Peyer's patch (tissue), 4 donors: Measurements from ENCODE around the gene SLC6A18. TPM values are rescaled to one million over a fixed set of nuclear protein-coding genes. Genes with fewer than 3 reads are reported as not detected.

Experiments
- DNase-seq, 3 donors: peaks; one replicate each; pipeline ENCODE4 v3.0.0-alpha.2; 2017 to 2019
- H3K27ac ChIP-seq, 4 donors: fragments of 200-600 bp; sonication (generic); one replicate each; pipeline ENCODE4 v1.5.1; 2016 to 2019
- H3K27me3 ChIP-seq, 2 donors: fragments of 200-600 bp; sonication (generic); one replicate each; pipeline ENCODE4 v1.5.1; 2019
- H3K36me3 ChIP-seq, 3 donors: fragments of 200-600 bp; sonication (generic); one replicate each; pipeline ENCODE4 v1.5.1; 2016 to 2019
- H3K4me1 ChIP-seq, 4 donors: fragments of 200-600 bp; sonication (generic); one replicate each; pipeline ENCODE4 v1.5.1; 2016 to 2019
- H3K4me3 ChIP-seq, 4 donors: fragments of 200-600 bp; sonication (generic); 1 replicate in 3 of 4; 2 replicates in 1 of 4; pipeline ENCODE4 v1.5.1; 2016 to 2019; ENCODE audit warnings: mild to moderate bottlenecking in 1 of 4
- H3K9me3 ChIP-seq, 4 donors: fragments of 200-600 bp; sonication (generic); one replicate each; pipeline ENCODE4 v1.5.1; 2016 to 2019; ENCODE audit warnings: mild to moderate bottlenecking in 1 of 4
- POLR2A ChIP-seq, 2 donors: fragments of 450-650 bp; IDR thresholded peaks; one replicate each; pipeline ENCODE4 v1.5.1; 2017; ENCODE audit warnings: antibody characterized with exemption in 2 of 2, mild to moderate bottlenecking in 2 of 2, moderate library complexity in 2 of 2
- total RNA-seq, 4 donors: library from RNA; depleted of rRNA; stranded (reverse); fragments of >200 nt; gene quantifications; one replicate each; pipeline ENCODE4 v1.1.0, GENCODE V29; 2016
- TF ChIP-seq, protein P1 (sequence below), 6 experiments: fragments of 450-650 bp in 4 of 6; fragments of 200-600 bp in 2 of 6; sonication (generic) in 1 of 6; IDR thresholded peaks; one replicate each; pipeline ENCODE4 v1.5.1; 2017 to 2019; ENCODE audit warnings: antibody characterized with exemption in 6 of 6, mild to moderate bottlenecking in 3 of 6, moderate library complexity in 1 of 6

The SLC6A18 gene
- total RNA-seq, 4 donors from 2014 or later, result 0.53 to 0.95 TPM; not detected in 2

DNA sequence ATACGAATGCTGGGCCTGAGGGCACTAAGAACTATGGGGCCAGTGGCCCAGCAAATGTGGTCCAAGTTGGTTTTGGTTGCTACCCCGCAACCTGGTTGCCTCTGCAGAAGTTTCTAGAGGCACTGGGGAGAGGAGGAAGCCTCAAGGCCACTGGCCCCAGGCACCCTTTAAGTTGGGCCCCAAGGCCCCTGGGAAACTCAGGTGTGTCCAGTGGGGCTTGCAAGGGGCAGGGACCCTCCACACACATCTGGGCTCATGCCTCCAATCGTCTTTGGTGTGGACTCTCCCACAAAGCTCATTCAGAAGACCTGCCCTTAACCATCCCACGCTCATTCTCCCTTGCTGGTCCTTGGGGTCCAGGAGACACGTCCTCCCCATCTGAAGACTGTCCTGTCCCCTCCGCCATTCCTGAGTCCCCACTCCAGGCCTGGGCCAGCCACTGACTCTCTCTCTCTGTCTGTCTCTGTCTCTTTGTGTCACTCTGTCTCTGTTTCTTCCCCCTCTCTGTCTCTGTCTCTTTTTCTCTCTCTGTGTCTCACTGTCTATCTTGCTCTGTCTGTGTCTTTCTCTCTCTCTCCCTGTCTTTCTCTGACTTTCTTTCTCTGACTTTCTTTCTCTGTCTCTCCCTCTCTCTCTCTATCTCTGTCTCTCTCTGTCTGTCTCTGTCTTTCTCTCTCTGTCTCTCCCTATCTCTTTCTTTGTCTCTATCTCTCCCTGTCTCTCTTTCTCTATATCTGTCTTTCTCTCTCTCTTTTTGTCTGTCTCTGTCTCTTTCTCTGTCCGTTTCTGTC lies 27.1 kb upstream of the SLC6A18 start:
- H3K36me3 ChIP-seq, result peaks cover 0 to 2% (median 0%) of the 10 kb centered on the region in 3 donors
- H3K4me3 ChIP-seq, result no peak overlapping the region
- H3K4me1 ChIP-seq, result peaks cover 0 to 3% (median 0%) of the 10 kb centered on the region in 4 donors
- H3K27me3 ChIP-seq, result no peaks in the 10 kb centered on the region
- TF ChIP-seq, protein P1, sequence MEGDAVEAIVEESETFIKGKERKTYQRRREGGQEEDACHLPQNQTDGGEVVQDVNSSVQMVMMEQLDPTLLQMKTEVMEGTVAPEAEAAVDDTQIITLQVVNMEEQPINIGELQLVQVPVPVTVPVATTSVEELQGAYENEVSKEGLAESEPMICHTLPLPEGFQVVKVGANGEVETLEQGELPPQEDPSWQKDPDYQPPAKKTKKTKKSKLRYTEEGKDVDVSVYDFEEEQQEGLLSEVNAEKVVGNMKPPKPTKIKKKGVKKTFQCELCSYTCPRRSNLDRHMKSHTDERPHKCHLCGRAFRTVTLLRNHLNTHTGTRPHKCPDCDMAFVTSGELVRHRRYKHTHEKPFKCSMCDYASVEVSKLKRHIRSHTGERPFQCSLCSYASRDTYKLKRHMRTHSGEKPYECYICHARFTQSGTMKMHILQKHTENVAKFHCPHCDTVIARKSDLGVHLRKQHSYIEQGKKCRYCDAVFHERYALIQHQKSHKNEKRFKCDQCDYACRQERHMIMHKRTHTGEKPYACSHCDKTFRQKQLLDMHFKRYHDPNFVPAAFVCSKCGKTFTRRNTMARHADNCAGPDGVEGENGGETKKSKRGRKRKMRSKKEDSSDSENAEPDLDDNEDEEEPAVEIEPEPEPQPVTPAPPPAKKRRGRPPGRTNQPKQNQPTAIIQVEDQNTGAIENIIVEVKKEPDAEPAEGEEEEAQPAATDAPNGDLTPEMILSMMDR (IDR thresholded peaks at IDR 0.05), result no peak
- no peak for TF ChIP-seq POLR2A (IDR thresholded peaks at IDR 0.05)
- H3K27ac ChIP-seq, result no peak overlapping the region
- peak in 1 of 3 donors; percentile 28 for DNase-seq
- H3K9me3 ChIP-seq, result no peaks in the 10 kb centered on the region

DNA sequence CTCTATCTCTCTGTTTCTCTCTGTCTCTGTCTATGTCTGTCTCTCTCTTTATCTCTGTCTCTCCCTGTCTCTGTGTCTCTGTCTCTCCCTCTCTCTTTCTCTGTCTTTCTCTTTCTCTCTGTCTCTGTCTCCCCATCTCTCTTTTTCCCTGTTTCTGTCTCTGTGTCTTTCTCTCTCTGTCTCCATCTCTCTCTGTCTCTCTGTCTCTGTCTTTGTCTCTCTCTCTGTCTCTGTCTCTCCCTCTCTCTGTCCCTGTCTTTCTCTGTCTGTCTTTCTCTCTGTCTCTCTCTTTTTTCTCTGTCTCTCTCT lies 25.9 kb upstream of the SLC6A18 start:
- Histone ChIP-seq H3K27me3 (no peaks in the 10 kb centered on the region), H3K27ac (peak overlapping the region in 1 of 4 donors; percentile 92)

DNA sequence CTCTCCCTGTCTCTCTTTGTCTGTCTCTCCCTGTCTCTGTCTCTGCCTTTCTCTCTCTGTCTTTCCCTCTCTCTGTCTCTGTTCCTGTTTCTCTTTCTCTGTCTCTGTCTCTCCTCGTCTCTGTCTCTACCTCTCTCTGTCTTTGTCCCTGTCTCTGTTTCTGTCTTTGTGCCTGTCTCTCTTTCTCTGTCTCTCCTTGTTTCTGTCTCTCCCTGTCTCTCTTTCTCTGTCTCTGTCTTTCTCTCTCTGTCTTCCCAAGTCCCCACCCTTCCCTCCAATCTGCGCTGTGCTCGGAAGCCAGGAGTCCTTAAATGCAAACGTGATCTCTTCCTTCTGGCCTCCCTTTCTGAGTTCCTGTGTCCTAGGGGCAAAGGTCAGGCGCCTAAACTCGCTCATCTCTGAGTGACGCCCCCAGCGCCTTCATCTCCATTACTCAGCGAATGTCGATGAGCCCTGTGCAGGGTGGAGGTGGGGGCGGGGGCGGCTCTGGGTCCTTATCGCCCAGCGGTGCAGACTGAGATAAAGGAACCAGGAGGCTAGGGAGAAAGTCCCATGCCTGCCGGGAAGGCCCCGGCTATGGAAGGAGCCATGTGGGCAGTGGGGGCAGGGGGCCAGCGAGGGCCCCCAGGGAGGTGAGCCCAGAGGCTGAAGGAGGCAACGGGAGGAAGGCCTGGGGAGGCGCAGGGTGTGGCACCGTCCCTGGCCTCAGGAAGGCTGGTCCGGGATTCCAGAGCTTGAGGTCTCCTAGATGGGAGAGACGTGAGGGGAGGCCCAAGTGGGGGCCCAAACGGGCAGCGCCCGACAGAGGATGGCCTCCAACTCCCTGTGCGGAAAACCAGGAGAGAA lies 25.3 kb upstream of the SLC6A18 start:
- Histone ChIP-seq H3K9me3 (no peaks in the 10 kb centered on the region), H3K36me3 (peaks cover 0 to 7% (median 0%) of the 10 kb centered on the region in 3 donors), H3K4me1 (peaks cover 0 to 5% (median 0%) of the 10 kb centered on the region in 4 donors), H3K27ac (peak overlapping the region in 3 of 4 donors; percentile 80 to 97 (median 92)), H3K4me3 (peak overlapping the region in 2 of 4 donors; percentile 64 to 65), H3K27me3 (no peaks in the 10 kb centered on the region)
- peak; percentile 16 to 61 for TF ChIP-seq POLR2A (IDR thresholded peaks at IDR 0.05)
- TF ChIP-seq, protein P1 (IDR thresholded peaks at IDR 0.05), result no peak
- peak in 2 of 3 donors; percentile 85 to 86 for DNase-seq

More for the DNA sequence above, 25.9 kb upstream of the SLC6A18 start:
- Histone ChIP-seq H3K4me1 (peaks cover 0 to 3% (median 0%) of the 10 kb centered on the region in 4 donors), H3K36me3 (peaks cover 0 to 7% (median 0%) of the 10 kb centered on the region in 3 donors), H3K4me3 (no peak overlapping the region), H3K9me3 (no peaks in the 10 kb centered on the region)
- TF ChIP-seq, protein P1 (IDR thresholded peaks at IDR 0.05), result no peak
- no peak for TF ChIP-seq POLR2A (IDR thresholded peaks at IDR 0.05)
- no peak for DNase-seq

DNA sequence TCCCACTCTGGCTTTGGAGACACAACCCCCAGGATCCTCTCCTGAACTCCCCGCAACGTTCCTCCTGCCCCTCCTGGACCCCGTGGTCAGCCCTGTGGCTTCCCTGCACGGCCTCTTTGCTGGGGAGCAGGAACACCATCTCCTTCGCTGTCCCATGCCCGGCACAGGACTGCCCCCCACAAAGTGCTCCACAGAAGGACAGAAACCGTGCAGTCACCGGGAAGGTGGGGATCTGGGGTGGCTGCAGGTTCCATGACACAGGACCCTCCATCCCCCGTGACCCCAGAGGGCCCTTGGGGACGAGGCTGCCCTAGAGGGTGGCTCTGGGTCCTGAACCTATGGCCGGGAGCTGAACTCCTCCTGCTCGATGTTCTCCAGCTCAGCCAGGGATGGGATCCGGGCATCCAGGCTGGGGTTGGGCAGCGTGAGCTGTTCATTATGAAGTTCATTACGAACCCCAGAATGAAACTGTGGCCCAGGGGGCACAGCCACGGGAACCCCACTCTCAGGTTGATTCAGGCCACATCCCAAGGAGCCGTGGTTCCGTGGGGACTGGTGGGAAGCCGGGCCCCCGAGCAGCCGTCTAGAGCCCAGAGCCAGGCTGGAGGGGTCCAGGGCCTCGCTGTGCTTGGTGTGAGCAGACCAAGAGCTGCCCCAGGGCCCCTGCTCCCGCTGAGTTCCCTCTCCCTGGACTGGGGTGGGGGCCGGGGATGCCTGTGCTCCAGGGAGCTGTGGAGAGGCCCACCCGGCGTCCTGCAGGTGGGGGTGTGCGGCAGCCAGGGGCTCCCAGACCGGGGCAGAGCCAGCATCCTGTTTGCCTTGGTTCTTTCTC lies 24.5 kb upstream of the SLC6A18 start:
- Histone ChIP-seq H3K4me3 (peak overlapping the region in 2 of 4 donors; percentile 64 to 65), H3K4me1 (peaks cover 0 to 10% (median 0%) of the 10 kb centered on the region in 4 donors), H3K27me3 (no peaks in the 10 kb centered on the region), H3K27ac (peak overlapping the region in 3 of 4 donors; percentile 80 to 97 (median 92)), H3K9me3 (no peaks in the 10 kb centered on the region), H3K36me3 (peaks cover 0 to 7% (median 0%) of the 10 kb centered on the region in 3 donors)
- peak in 1 of 3 donors; percentile 54 for DNase-seq
- no peak for TF ChIP-seq POLR2A (IDR thresholded peaks at IDR 0.05)
- TF ChIP-seq, protein P1 (IDR thresholded peaks at IDR 0.05), result no peak
